Activated CD8-positive, alpha-beta T cell treated with anti-CD3 and anti-CD28 coated beads for 36 hours (primary cell): ENCODE data around the gene RASEF. TPM values are rescaled to one million over a fixed set of nuclear protein-coding genes. Genes with fewer than 3 reads are reported as not detected.

Source experiments
- ATAC-seq: fragments of 200-7000 bp; cut with Tn5 transposase; one replicate; pipeline ENCODE4 v1.10.0; 2021; ENCODE audit warnings: mild to moderate bottlenecking, moderate library complexity
- CTCF ChIA-PET: fragments of 350-600 bp; sonication (Branson Sonifier 250); formaldehyde crosslinking; loops from one replicate; lab custom pipeline; 2021; ENCODE audit warnings: antibody characterized with exemption; lab: Charles Lee
- POLR2A ChIA-PET: fragments of 350-600 bp; sonication (Branson Sonifier 250); formaldehyde crosslinking; loops from one replicate; lab custom pipeline; 2021; ENCODE audit warnings: antibody characterized with exemption; lab: Charles Lee
- DNase-seq: peaks from one replicate; pipeline ENCODE4 v3.0.0-alpha.2; 2020
- H3K27ac Mint-ChIP-seq: one replicate; pipeline ENCODE4 v1.8.0; 2021; ENCODE audit warnings: mild to moderate bottlenecking, mixed read lengths
- H3K27me3 Mint-ChIP-seq: one replicate; pipeline ENCODE4 v1.8.0; 2021; ENCODE audit warnings: mixed read lengths
- H3K36me3 Mint-ChIP-seq: one replicate; pipeline ENCODE4 v1.8.0; 2021; ENCODE audit warnings: low read depth, mixed read lengths
- H3K4me1 Mint-ChIP-seq: one replicate; pipeline ENCODE4 v1.8.0; 2021; ENCODE audit warnings: low read depth, mixed read lengths
- H3K4me3 Mint-ChIP-seq: one replicate; pipeline ENCODE4 v1.8.0; 2021; ENCODE audit warnings: mild to moderate bottlenecking, moderate library complexity, mixed read lengths
- H3K9me3 Mint-ChIP-seq: one replicate; pipeline ENCODE4 v1.8.0; 2021; ENCODE audit warnings: mixed read lengths
- intact Hi-C: fragments of 100-400 bp; cut with micrococcal nuclease; formaldehyde crosslinking; loops from one replicate; pipeline ENCODE4 v1.10.0; 2022
- total RNA-seq, 2 experiments: library from RNA; stranded (reverse); gene quantifications; one replicate each; pipeline ENCODE4 v1.2.3, GENCODE V29; 2021
- TF ChIP-seq, protein P1 (sequence below): fragments of 200-600 bp; IDR thresholded peaks from one replicate; pipeline ENCODE4 v1.8.0; 2022; ENCODE audit warnings: antibody characterized with exemption, mild to moderate bottlenecking

RASEF gene
- total RNA-seq, 2 experiments from 2014 or later: not detected

DNA sequence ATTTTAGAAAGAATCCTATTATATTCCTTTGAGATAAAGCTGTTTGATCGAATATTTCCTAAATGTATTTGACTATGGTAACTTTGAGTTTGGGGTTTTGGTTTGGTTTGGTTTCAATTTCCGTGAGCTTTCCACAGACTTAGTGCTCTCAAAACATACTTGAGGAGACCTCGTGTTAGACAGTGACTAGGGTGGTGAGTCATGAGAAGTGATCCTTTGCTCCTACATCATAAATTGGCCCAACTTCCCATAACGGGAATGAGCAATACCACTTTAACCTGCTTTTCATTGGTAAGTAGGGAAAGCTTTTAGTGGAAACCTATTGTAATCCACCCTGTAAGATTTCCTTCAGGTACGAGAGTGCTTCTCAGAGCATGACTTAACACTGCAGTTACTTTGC is 3.8 kb upstream of the RASEF start:
- no peak overlapping the region for H3K4me3 Mint-ChIP-seq
- no peaks in the 10 kb centered on the region for H3K9me3 Mint-ChIP-seq
- no peak for DNase-seq
- H3K36me3 Mint-ChIP-seq: no peaks in the 10 kb centered on the region
- CTCF ChIA-PET: no interaction called here
- intact Hi-C loops: no loop called here
- no peaks in the 10 kb centered on the region for H3K4me1 Mint-ChIP-seq
- no peak overlapping the region for H3K27ac Mint-ChIP-seq
- peaks cover 16% of the 10 kb centered on the region for H3K27me3 Mint-ChIP-seq
- POLR2A ChIA-PET: no interaction called here
- no peak for ATAC-seq
- TF ChIP-seq, protein P1, sequence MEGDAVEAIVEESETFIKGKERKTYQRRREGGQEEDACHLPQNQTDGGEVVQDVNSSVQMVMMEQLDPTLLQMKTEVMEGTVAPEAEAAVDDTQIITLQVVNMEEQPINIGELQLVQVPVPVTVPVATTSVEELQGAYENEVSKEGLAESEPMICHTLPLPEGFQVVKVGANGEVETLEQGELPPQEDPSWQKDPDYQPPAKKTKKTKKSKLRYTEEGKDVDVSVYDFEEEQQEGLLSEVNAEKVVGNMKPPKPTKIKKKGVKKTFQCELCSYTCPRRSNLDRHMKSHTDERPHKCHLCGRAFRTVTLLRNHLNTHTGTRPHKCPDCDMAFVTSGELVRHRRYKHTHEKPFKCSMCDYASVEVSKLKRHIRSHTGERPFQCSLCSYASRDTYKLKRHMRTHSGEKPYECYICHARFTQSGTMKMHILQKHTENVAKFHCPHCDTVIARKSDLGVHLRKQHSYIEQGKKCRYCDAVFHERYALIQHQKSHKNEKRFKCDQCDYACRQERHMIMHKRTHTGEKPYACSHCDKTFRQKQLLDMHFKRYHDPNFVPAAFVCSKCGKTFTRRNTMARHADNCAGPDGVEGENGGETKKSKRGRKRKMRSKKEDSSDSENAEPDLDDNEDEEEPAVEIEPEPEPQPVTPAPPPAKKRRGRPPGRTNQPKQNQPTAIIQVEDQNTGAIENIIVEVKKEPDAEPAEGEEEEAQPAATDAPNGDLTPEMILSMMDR: no peak

GRCh38 chr9:83065233-83065632 is 2.3 kb upstream of the RASEF start:
- H3K27ac Mint-ChIP-seq: no peak overlapping the region
- no peaks in the 10 kb centered on the region for H3K36me3 Mint-ChIP-seq
- peaks cover 31% of the 10 kb centered on the region for H3K27me3 Mint-ChIP-seq
- H3K4me1 Mint-ChIP-seq: no peaks in the 10 kb centered on the region
- no peaks in the 10 kb centered on the region for H3K9me3 Mint-ChIP-seq
- TF ChIP-seq, protein P1: no peak
- ATAC-seq (no peak), DNase-seq (no peak)
- POLR2A ChIA-PET: no interaction called here
- CTCF ChIA-PET: no interaction called here
- H3K4me3 Mint-ChIP-seq: no peak overlapping the region
- intact Hi-C loops: no loop called here

- DNase-seq (no peak), ATAC-seq (no peak)
- CTCF ChIA-PET: no interaction called here
- POLR2A ChIA-PET: no interaction called here
- Mint-ChIP-seq H3K9me3 (no peaks in the 10 kb centered on the region), H3K27me3 (peaks cover 36% of the 10 kb centered on the region), H3K36me3 (no peaks in the 10 kb centered on the region), H3K27ac (no peak overlapping the region), H3K4me3 (no peak overlapping the region), H3K4me1 (no peaks in the 10 kb centered on the region)
- intact Hi-C loops: no loop called here
- TF ChIP-seq, protein P1: no peak
Measured at GRCh38 chr9:83061990-83062650, 822 bp downstream of the RASEF start.

GRCh38 chr9:83061036-83061435 is 1.9 kb downstream of the RASEF start:
- TF ChIP-seq, protein P1: no peak
- Mint-ChIP-seq H3K4me3 (no peak overlapping the region), H3K36me3 (no peaks in the 10 kb centered on the region), H3K4me1 (no peaks in the 10 kb centered on the region), H3K27ac (no peak overlapping the region), H3K27me3 (peaks cover 36% of the 10 kb centered on the region), H3K9me3 (no peaks in the 10 kb centered on the region)
- CTCF ChIA-PET: no interaction called here
- ATAC-seq: no peak
- intact Hi-C loops: no loop called here
- DNase-seq: no peak
- POLR2A ChIA-PET: no interaction called here

DNA sequence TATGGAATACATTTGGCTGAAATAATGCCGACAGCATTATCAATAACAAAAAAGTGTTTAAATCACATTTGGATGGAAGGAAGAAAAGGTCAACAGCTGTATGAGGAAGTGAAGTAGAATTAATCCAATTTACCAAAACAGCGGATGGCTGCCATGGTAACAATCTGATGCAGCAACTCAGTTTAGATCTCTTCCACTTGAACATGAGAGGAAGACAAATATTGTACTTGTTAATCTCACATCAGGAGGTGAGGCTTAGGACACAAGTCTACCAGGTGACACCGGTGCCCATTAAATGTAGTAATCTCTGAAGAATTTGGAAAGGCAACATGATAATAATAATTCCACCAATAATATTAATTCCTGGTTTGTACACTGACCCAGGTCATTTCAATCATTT is 2.4 kb downstream of the RASEF start:
- TF ChIP-seq, protein P1: no peak
- DNase-seq (no peak), ATAC-seq (no peak)
- no peaks in the 10 kb centered on the region for H3K36me3 Mint-ChIP-seq
- H3K4me1 Mint-ChIP-seq: no peaks in the 10 kb centered on the region
- H3K27me3 Mint-ChIP-seq: peaks cover 36% of the 10 kb centered on the region
- no peaks in the 10 kb centered on the region for H3K9me3 Mint-ChIP-seq
- H3K4me3 Mint-ChIP-seq: no peak overlapping the region
- CTCF ChIA-PET: no interaction called here
- POLR2A ChIA-PET: no interaction called here
- H3K27ac Mint-ChIP-seq: no peak overlapping the region
- intact Hi-C loops: no loop called here
